ENCODE data around the gene UACA. TPM values are rescaled to one million over a fixed set of nuclear protein-coding genes. Genes with fewer than 3 reads are reported as not detected.

The UACA gene
- total RNA-seq, 1 donor = 149 TPM

- no peak for TF ChIP-seq CTCF (IDR thresholded peaks at IDR 0.05; ENCODE audit: insufficient read depth, low read length)
- peak; percentile 53 for DNase-seq (ENCODE audit: low read depth)
- H3K4me3 ChIP-seq (ENCODE audit: low read depth, low read length) = peak overlapping the region; percentile 23
Measured at GRCh38 chr15:70703096-70703878, 60.1 kb downstream of the UACA start.

GRCh38 chr15:70702584-70702983 is 60.8 kb downstream of the UACA start:
- TF ChIP-seq CTCF (IDR thresholded peaks at IDR 0.05; ENCODE audit: insufficient read depth, low read length) = no peak
- peak; percentile 25 for DNase-seq (ENCODE audit: low read depth)
- H3K4me3 ChIP-seq (ENCODE audit: low read depth, low read length) = peak overlapping the region; percentile 54

- peak overlapping the region; percentile 54 for H3K4me3 ChIP-seq (ENCODE audit: low read depth, low read length)
- DNase-seq (ENCODE audit: low read depth) = peak; percentile 68
- no peak for TF ChIP-seq CTCF (IDR thresholded peaks at IDR 0.05; ENCODE audit: insufficient read depth, low read length)
Measured at GRCh38 chr15:70701891-70702568, 61.3 kb downstream of the UACA start.

GRCh38 chr15:70701171-70701570 is 62.2 kb downstream of the UACA start:
- DNase-seq (ENCODE audit: low read depth) = no peak
- H3K4me3 ChIP-seq (ENCODE audit: low read depth, low read length) = peak overlapping the region; percentile 54
- no peak for TF ChIP-seq CTCF (IDR thresholded peaks at IDR 0.05; ENCODE audit: insufficient read depth, low read length)

GRCh38 chr15:70699890-70700289 is 63.5 kb downstream of the UACA start:
- TF ChIP-seq CTCF (IDR thresholded peaks at IDR 0.05; ENCODE audit: insufficient read depth, low read length) = no peak
- peak overlapping the region; percentile 46 for H3K4me3 ChIP-seq (ENCODE audit: low read depth, low read length)
- peak; percentile 36 for DNase-seq (ENCODE audit: low read depth)

GRCh38 chr15:70698836-70699390 is 64.4 kb downstream of the UACA start:
- DNase-seq (ENCODE audit: low read depth) = no peak
- peak overlapping the region; percentile 6 for H3K4me3 ChIP-seq (ENCODE audit: low read depth, low read length)
- TF ChIP-seq CTCF (IDR thresholded peaks at IDR 0.05; ENCODE audit: insufficient read depth, low read length) = no peak

Measured in fibroblast of the aortic adventitia (primary cell).